ENCODE data around the gene CDK17.
"Not testable (repeated sequence)": the region's sequence is repeated elsewhere in the genome, so short reads cannot be mapped to it uniquely, and the experiment has no call there.

CDK17 gene

DNA sequence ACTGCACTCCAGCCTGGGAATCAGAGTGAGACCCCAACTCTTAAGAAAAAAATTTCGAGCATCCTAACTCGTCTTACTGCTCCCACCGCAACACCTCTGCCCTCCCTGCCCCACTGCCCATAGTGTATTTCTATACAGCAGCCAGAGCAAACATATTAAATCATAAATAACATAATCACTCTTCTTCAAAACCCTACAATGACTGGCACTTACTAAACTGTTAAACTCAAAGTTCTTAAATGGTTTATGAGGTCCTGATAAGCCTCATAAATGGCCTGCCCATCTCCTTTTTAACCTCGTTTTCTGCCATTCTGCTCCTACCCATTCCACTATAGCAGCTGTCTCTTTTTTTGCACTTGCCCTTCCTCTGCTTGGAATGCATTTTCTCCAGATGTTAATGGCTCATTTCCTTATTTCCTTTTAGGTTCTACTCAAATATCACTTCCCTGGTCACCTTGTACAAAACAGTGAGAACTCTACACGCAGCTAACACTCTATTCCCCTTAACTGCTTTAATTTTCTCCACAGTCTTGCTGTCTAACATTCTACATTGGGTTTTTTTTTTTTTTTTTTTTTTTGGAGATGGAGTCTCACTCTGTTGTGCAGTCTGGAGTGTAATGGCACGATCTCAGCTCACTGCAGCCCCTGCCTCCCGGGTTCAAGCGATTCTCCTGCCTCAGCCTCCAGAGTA is 45.2 kb downstream of the CDK17 start:
- no peak for DNase-seq (ENCODE audit: low read depth in 2 of 2)

DNA sequence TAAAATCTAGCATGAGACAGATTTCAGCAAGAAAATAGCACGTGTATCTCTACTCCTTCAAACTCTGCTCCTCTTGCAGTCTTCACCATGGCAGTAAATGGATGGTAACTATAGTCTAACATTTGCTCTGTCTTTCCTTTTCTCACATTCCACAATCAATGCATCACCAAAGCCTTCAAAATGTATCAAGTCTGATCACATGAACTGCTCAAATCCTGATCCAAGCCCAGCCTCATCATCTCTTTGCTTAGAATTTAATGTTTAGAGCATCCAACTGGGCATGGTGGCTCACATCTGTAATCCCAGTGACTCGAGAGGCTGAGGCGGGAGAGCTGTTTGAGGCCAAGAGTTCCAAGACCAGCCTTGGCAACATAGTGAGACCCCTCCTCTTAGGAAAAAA is 45.9 kb downstream of the CDK17 start:
- DNase-seq (ENCODE audit: low read depth in 2 of 2), result no peak

DNA sequence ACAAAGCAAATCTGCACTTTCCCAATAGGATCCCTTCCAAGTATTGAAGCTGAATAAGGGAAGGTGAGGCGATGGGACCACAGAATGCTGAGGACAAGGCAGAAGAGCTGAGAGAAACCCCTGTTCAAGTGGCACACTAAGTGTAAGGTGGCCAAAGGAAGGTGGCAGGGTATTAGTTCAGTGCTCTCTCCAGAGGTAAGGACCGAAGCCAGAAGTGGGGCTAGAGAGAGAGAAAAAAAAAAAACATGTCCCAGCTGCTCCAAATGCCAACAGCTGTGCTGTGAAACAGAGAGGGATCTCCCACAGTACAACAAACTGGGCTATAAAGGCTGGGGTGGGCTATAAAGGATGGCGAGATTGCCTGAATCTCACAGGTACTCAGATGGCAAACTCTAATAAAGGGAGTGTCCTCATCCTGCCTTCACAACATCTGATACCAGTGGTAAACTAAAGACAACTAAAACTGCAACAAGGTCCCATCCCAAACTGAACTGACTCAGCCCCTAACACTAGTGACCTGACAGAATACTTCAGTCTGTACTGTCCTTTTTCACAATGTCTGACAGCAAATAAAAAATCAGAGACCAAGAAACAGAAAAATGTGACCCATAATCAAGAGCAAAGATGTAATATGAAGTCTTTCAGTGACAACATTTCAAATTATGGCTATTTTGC is 47.9 kb downstream of the CDK17 start:
- no peak for DNase-seq (ENCODE audit: low read depth in 2 of 2)

DNA sequence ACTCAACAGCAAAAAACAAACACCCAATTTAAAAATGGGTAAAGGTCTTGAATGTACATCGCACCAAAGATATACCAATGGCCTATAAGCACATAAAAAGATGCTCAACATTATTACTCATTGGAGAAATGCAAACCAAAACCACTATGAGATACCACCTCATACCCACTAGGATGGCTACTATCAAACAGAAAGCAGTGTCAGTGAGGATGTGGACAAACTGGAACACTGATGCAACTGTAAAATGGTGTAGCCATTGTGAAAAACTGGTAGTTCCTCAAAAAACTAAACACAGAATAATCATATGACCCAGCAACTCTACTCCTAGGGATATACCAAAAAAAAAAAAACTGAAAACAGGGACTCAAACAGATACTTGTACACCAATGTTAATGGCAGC is 49.3 kb downstream of the CDK17 start:
- no peak for DNase-seq (ENCODE audit: low read depth in 2 of 2)

DNA sequence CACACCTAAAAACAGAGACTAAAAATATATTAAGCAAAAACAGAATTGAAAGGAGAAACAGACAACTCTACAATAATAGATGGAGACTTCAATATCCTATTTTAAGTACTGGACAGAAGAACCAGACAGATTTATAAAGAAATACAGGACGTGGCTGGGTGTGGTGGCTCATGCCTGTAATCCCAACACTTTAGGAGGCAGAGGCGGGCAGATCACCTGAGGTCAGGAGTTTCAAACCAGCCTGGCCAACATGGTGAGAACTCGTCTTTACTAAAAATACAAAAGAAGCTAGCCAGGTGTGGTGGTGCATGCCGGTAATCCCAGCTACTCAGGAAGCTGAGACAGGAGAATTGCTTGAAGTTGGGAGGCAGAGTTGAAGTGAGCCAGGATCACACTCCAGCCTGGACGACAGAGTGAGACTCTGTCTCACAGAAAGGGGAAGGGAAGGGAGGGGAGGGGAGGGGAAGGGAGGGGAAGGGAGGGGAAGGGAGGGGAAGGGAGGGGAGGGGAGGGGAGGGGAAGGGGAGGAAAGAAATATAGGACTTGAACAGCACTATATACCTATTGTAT is 53.0 kb downstream of the CDK17 start:
- DNase-seq (ENCODE audit: low read depth in 2 of 2), result no peak

DNA sequence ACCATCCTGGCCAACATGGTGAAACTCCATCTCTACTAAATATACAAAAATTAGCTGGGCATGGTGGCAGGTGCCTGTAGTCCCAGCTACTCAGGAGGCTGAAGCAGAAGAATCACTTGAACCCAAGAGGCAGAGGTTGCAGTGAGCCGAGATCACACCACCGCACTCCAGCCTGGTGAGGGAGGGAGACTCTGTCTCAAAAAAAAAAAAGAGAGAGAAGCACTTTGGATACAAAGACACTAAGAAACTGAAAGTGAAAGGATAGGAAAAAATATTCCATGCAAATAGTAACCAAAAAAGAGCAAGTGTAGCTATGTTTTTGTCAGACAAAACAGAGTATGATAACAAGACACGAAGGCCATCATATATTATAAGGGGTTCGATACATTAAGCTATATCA is 53.5 kb downstream of the CDK17 start:
- not testable (repeated sequence) for DNase-seq (ENCODE audit: low read depth in 2 of 2)

DNA sequence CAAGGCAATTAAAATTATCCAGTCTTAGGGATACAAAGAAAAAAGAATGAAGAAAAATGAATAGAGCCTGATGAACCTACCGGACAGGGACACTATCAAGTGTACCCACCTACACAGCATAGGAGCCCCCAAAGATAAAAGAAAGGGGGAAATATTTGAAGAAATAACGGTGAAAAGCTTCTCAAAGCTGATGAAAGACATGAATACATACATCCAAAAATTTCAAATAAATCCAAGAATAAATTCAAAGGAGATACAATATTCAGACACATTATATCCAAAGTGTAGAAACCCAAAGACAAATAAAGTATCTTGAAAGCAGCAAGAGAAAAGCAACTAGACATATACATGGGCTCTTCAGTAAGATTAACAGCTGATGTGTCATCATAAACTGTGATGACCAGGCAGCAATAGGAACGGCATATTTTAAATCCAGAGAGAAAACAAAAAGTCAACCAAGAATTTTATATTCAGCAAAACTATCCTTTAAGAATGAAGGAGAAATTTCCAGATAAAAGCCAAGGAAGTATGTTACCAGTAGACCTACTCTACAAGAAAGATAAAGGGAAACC is 56.0 kb downstream of the CDK17 start:
- no peak for DNase-seq (ENCODE audit: low read depth in 2 of 2)

DNA sequence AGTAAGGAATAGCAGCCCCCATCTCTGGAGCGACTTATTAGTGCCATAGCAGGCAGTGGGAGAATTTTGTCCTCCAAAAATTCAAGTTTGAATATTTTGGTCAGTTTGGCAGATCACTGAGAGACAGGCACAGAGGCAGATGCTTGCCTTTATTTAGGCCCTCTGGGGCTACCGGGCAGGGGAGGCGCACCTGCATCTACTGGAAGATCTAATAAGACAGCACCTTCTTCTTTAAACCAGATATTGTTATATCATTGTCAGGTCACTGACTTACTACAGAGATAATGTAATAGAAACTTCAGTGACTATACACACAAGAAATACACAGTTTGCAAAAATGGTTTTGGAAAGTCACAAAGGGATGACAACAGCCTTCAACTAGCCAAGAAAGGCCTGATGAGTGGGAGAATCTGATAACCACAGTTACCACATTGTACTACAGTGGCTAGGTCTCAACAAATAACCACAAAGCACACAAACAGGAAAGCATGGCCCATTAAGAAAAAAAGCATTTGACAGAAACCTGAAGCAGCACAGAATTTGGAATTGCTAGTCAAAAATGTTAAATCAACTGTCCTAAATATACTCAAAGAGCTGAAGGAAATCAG is 56.8 kb downstream of the CDK17 start:
- no peak for DNase-seq (ENCODE audit: low read depth in 2 of 2)

DNA sequence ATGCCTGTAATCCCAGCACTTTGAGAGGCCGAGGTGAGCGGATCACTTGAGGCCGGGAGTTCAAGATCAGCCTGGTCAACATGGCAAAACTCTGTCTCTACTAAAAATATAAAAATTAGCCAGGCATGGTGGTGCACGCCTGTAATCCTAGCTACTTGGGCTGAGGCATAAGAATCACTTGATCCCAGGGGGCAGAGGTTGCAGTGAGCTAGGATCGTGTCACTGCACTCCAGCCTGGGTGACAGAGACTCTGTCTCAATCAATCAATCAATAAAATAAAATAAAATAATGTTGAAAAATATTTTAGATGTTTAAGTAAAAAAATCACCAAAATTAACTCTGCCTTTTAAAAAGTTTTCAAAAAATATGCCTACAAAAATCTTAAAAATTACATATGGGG is 60.6 kb downstream of the CDK17 start:
- not testable (repeated sequence) for DNase-seq (ENCODE audit: low read depth in 2 of 2)

DNA sequence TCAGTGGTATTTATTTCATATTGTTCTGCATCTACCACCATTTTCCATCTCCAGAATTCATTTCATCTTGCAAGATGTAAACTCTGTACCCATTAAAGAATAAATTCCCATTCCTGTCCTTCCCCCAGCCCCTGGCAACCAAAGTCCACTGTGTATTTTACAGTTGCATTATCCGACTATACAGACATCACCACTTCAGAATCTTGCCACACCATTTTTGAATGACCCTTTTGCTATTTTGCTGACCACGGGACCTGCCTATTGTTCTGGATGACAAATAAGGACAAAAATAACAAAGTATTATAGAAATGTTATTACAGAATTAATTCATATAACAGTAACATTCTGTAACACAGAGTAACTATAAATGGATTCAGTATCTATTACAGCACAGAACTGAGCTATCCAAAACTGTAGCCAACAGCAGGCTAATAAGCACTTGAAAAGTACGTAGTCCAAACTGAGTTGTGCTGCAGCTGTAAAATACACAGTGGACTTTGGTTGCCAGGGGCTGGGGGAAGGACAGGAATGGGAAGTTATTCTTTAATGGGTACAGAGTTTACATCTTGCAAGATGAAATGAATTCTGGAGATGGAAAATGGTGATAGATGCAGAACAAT is 61.3 kb downstream of the CDK17 start:
- DNase-seq (ENCODE audit: low read depth in 2 of 2), result no peak

DNA sequence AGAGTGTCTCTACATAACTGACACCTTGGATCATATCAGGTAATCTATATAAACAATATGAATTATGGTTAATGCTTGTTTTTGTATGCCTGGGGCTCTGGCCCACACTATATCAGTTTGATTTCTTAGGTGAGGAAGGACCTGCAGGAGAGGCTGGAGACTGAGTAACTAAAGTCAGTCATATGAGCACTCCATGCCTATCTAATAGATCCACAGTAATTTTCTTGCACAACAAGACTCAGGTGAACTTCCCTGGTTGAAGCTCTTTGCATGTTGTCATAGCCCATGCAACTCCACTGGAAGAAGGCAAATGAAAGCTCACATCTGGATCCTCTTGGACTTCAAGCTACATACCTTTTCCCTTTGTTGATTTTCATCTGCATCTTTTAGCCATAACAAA is 62.3 kb downstream of the CDK17 start:
- no peak for DNase-seq (ENCODE audit: low read depth in 2 of 2)

DNA sequence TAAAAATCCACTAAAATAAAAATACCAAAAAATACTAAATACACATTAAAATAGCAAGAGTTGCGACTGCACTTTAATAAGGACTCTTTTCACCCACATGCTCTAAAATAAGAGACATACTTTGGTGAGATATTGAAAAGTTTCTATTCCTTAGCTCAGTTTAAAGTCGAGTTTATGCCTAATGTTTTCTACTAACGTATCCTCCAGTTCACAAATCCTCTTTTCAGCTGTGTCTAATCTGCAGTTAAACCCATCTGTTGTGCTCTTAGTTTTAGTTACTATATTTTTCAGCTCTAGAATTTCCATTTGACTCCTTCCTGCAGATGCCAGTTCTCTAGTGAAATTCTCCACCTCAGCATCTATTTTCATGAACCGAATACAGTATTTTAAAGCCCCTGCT is 63.8 kb downstream of the CDK17 start:
- no peak for DNase-seq (ENCODE audit: low read depth in 2 of 2)

DNA sequence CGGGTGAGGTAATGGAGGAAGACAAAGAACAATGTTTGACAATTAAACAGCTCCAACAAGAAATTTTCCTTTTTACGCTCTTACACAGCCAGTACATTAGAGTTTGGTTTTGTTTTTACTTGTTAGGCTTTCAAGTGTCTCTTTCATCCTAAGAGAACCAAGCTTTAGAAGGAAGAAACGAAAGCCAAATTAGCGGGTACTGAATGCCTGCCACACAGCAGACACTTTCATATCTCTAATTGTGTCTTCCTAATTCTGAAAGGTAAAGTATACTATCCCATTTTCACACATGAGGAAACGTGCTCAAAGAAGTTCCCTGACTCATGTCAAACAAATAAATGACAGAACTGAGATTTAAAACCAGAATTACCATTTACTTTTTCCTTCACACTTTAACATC is 65.0 kb downstream of the CDK17 start:
- no peak for DNase-seq (ENCODE audit: low read depth in 2 of 2)

DNA sequence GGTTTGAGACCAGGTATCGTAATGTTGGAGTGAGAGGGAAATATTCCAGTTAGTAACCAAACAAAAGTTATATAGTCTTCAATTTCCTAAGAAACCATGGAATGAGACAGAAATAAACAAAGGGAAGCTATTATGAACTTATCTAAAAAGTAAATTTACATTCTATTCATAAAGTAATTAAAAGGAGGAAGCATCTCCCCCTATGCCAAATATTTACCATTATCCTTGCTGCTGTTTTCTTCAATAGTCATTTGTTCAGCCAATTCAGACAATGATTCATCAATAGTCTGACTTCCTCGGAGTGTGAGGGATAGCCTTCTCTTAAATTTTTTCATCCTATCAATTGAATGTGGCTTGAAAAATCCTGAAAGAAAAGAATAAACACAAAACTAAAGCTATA is 65.7 kb downstream of the CDK17 start:
- no peak for DNase-seq (ENCODE audit: low read depth in 2 of 2)

DNA sequence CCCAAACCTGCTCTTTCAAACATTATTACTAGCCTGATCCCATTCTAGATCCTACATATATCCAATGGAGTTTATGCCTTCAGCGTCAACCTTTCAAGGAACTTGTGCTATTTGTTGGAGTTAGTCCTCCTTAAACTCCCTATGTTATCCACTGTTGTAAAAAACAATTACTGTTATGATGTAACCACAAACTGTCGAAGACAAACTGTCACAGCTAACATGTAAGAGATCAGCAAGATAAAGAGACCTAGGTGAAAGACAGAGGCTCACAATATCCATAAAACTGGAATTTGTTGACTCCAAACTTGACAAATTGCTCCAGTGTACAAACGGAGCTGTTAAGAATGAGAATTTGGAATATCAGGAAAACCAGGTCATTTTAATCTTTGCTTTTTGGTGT is 70.7 kb downstream of the CDK17 start:
- DNase-seq (ENCODE audit: low read depth in 2 of 2), result no peak

DNA sequence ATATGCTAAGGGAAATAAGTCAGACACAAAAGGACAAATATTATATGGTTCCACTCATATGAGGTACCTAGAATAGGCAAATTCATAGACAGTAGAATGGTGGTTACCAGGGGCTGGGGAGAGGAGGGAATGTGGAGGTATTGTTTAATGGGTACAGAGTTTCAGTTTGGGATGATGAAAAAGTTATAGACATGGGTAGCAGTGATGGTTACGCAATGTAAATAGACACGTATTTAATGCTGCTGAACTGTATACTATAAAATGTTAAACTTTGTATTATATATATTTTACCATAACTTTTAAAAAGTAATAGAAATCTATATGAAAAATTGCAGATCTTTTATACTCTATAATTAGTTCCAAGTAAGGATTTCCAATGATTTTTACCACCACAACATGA is 71.2 kb downstream of the CDK17 start:
- DNase-seq (ENCODE audit: low read depth in 2 of 2), result no peak

DNA sequence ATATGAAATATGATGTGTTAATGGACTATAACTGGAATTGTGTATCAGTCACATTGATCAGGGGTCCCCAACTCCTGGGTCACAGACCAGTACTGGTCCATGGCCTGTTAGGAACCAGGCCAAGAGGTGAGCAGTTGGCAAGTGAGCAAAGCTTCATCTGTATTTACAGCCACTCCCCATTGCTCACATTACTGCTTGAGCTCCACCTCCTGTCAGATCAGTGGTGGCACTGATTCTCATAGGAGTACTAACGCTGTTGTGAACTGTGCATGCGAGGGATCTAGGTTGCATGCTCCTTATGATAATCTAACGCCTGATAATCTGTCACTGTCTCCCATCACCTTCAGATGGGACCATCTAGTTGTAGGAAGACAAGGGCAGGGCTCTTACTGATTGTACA is 72.3 kb downstream of the CDK17 start:
- DNase-seq (ENCODE audit: low read depth in 2 of 2), result no peak

DNA sequence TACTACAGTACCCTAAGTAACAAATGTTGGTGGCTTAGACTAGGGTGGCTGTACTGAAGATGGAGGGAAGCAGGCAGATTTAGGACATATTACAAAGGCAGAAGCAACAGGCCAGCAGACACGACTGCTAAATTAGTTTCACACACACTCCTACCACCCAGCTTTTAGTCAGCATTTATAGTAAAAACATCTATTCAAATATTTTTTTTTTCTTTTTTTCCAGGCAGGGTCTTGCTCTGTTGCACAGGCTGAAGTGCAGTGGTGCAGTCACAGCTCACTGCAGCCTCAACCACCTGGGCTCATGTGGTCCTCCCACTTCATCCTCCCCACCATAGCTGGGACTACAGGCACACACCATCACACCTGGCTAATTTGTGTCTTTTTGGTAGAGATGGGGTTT is 72.9 kb downstream of the CDK17 start:
- no peak for DNase-seq (ENCODE audit: low read depth in 2 of 2)

DNA sequence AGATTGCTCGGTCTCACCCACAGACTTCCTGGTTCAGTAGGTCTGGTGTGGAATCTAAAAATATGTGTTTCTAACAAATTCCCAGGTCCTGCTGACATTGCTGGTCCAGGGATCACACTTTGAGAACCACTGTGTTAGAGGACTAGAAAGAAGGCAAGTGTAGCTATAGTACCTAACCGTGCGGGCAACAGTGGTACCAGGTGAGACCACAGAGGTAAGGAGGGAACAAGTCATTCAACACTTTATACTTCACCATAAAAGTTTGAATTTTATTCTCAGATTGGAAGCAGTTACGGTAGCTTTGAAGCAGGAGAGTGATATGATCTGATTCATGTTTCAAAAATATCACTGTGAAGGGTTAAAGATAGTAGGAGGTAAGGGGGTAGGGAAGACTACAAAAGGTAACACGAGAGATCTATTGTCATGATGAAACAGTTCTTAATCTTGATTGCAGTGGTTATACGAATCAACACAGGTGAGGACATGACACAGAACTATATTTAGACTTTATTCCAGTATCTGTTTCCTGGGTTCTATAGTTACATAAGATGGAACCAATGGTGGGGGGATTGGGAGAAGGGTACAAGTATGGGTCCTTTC is 73.5 kb downstream of the CDK17 start:
- no peak for DNase-seq (ENCODE audit: low read depth in 2 of 2)

DNA sequence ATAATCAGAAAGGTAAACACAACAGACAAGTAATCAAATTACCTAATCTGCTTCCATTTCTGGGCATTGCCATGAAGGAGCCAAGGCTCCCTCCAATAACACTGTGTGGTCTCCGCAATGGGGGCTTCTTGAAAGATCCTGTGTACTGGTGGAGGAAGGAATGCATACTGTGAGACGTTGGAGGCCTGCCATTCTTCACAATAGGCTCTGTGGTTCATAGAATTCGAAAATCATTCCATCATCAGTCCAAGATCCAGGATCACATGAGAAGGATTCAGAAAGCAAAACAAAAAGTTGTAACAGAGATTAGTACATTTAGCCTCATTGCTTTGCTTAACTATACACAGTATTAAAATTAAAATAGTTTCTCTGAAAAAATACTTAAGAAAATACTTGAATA is 76.3 kb downstream of the CDK17 start:
- no peak for DNase-seq (ENCODE audit: low read depth in 2 of 2)

DNA sequence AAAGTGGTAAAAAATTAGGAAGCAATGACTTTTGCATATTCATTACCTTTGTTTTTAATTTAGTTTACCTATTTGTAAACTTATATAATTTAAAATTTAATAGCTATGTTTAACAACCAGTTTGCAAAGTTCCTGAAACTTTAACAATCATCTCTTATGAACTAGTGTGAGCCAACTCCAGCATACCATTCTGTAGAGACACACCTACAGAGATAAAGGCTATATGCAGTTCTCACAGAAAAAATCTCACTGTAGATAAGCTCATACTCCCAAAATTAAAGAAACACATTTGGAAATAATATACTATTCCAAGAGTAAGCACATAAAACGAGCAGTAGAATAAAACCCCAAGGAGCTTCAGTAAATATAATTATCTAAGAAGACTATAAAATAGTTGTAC is 77.5 kb downstream of the CDK17 start:
- DNase-seq (ENCODE audit: low read depth in 2 of 2), result no peak

DNA sequence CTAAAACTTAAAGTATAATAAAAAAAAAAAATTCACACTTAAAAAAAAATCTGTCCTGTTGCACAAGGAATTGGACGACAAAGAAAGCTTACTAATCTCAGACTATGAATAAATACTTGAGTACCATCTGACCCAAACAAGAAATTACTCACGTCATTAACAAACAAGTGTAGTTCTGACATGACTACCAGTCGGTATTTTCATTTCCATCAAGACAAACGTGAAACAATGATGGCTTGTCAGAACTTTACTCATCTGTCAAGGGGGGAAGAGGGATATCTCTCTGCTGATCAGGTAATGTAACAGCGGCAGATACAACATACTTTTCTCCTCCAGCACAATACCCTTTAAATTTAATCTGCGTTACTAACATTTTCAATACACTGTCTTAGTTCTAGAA is 78.3 kb downstream of the CDK17 start:
- DNase-seq (ENCODE audit: low read depth in 2 of 2), result no peak

Data from activated CD4-positive, alpha-beta T cell treated with anti-CD3 and anti-CD28 coated beads for 24 hours (primary cell).